HepG2 (cell line): ENCODE results near the gene SOST. TPM values are rescaled to one million over a fixed set of nuclear protein-coding genes. Genes with fewer than 3 reads are reported as not detected.

Source experiments
- KAT7 ChIP-seq: IDR thresholded peaks from 2 replicates; pipeline ENCODE4 v1.6.1; 2018; ENCODE audit warnings: borderline replicate concordance, missing compliant biosample characterization
- SNAPC2 ChIP-seq: sonication (generic); formaldehyde crosslinking; IDR thresholded peaks from 2 replicates; pipeline ENCODE4 v1.8.1; 2022; ENCODE audit warnings: mild to moderate bottlenecking, missing genetic modification reagents
- SSRP1 ChIP-seq: IDR thresholded peaks from 2 replicates; pipeline ENCODE4 v1.6.1; 2016; ENCODE audit warnings: control low read depth
- TBP ChIP-seq: sonication (generic); formaldehyde crosslinking; IDR thresholded peaks from 2 replicates; pipeline ENCODE4 v1.5.0; 2020; ENCODE audit warnings: missing genetic modification reagents
- TEAD3 ChIP-seq: optimal IDR thresholded peaks from 2 replicates; pipeline ENCODE3; 2016; ENCODE audit warnings: borderline replicate concordance
- YEATS2 ChIP-seq: sonication (generic); formaldehyde crosslinking; IDR thresholded peaks from 2 replicates; pipeline ENCODE4 v1.4.0; 2020; ENCODE audit warnings: missing genetic modification reagents, borderline replicate concordance
- ZBTB38 ChIP-seq: sonication (generic); formaldehyde crosslinking; IDR thresholded peaks from 2 replicates; pipeline ENCODE4 v1.5.1; 2020; ENCODE audit warnings: mild to moderate bottlenecking, missing genetic modification reagents
- ZFP36L1 ChIP-seq: sonication (generic); formaldehyde crosslinking; IDR thresholded peaks from 2 replicates; pipeline ENCODE4 v1.8.0; 2022; ENCODE audit warnings: mild to moderate bottlenecking, missing genetic modification reagents, moderate library complexity
- ZFX ChIP-seq: sonication (generic); formaldehyde crosslinking; IDR thresholded peaks from 2 replicates; pipeline ENCODE4 v1.4.0; 2020; ENCODE audit warnings: mild to moderate bottlenecking, low read depth, missing genetic modification reagents, moderate library complexity
- ZNF207 ChIP-seq: fragments of 450-650 bp; IDR thresholded peaks from 2 replicates; pipeline ENCODE4 v1.6.1; 2016; ENCODE audit warnings: antibody characterized with exemption, borderline replicate concordance
- ZNF446 ChIP-seq: sonication (generic); formaldehyde crosslinking; IDR thresholded peaks from 2 replicates; pipeline ENCODE4 v1.5.0; 2020; ENCODE audit warnings: mild to moderate bottlenecking, missing genetic modification reagents
- ZNF530 ChIP-seq: sonication (generic); formaldehyde crosslinking; IDR thresholded peaks from 2 replicates; pipeline ENCODE4 v1.5.0; 2020; ENCODE audit warnings: low read depth, mild to moderate bottlenecking, missing genetic modification reagents
- ZNF674 ChIP-seq: sonication (generic); formaldehyde crosslinking; IDR thresholded peaks from 2 replicates; pipeline ENCODE4 v1.5.0; 2020; ENCODE audit warnings: low read depth, mild to moderate bottlenecking, missing genetic modification reagents
- ZNF839 ChIP-seq: sonication (generic); formaldehyde crosslinking; IDR thresholded peaks from 2 replicates; pipeline ENCODE4 v1.4.0; 2020; ENCODE audit warnings: missing genetic modification reagents, mild to moderate bottlenecking, borderline replicate concordance
- polyA plus RNA-seq, 8 experiments: library from polyadenylated mRNA; depleted of rRNA in 3 of 8; stranded (reverse) in 7 of 8; unstranded in 1 of 8; fragments of >200 nt; fragmentation: Illumina TruSeq in 4 of 8; extraction: Trizol in 4 of 8; gene quantifications; 2 replicates each; pipeline versions ENCODE4 v1.2.1 to v1.2.3, GENCODE V29; 2011 to 2016; ENCODE audit warnings: low read depth in 4 of 8, missing spikeins in 1 of 8, mixed read lengths in 1 of 8; ENCODE audit not compliant: insufficient read depth in 1 of 8
- total RNA-seq, 5 experiments: library from RNA; depleted of rRNA; stranded (reverse); fragments of >200 nt; fragmentation: Illumina TruSeq; extraction: Trizol; gene quantifications; 2 replicates each; pipeline ENCODE4 v1.2.3, GENCODE V29; 2016; ENCODE audit warnings: low read depth in 1 of 5
- TF ChIP-seq, protein P1 (sequence below): sonication (generic); formaldehyde crosslinking; IDR thresholded peaks from 2 replicates; pipeline ENCODE4 v1.5.0; 2020; ENCODE audit warnings: missing genetic modification reagents
- TF ChIP-seq, protein P2 (sequence below): sonication (generic); formaldehyde crosslinking; IDR thresholded peaks from 2 replicates; pipeline ENCODE4 v1.8.1; 2023; ENCODE audit warnings: mild to moderate bottlenecking, missing genetic modification reagents
- TF ChIP-seq, protein P3 (sequence below): sonication (generic); formaldehyde crosslinking; IDR thresholded peaks from 2 replicates; pipeline ENCODE4 v1.4.0; 2020; ENCODE audit warnings: missing genetic modification reagents, borderline replicate concordance
- TF ChIP-seq, protein P4 (sequence below): sonication (generic); formaldehyde crosslinking; IDR thresholded peaks from 2 replicates; pipeline ENCODE4 v1.4.0; 2020; ENCODE audit warnings: missing genetic modification reagents
- TF ChIP-seq, protein P5 (sequence below): sonication (generic); formaldehyde crosslinking; IDR thresholded peaks from 2 replicates; pipeline ENCODE4 v1.4.0; 2020; ENCODE audit warnings: missing genetic modification reagents, borderline replicate concordance

The SOST gene
- total and polyA plus RNA-seq, 2 of the 13 experiments (the other 11 are each of a cell fraction or from before 2014, with no cell fraction given): not detected

DNA sequence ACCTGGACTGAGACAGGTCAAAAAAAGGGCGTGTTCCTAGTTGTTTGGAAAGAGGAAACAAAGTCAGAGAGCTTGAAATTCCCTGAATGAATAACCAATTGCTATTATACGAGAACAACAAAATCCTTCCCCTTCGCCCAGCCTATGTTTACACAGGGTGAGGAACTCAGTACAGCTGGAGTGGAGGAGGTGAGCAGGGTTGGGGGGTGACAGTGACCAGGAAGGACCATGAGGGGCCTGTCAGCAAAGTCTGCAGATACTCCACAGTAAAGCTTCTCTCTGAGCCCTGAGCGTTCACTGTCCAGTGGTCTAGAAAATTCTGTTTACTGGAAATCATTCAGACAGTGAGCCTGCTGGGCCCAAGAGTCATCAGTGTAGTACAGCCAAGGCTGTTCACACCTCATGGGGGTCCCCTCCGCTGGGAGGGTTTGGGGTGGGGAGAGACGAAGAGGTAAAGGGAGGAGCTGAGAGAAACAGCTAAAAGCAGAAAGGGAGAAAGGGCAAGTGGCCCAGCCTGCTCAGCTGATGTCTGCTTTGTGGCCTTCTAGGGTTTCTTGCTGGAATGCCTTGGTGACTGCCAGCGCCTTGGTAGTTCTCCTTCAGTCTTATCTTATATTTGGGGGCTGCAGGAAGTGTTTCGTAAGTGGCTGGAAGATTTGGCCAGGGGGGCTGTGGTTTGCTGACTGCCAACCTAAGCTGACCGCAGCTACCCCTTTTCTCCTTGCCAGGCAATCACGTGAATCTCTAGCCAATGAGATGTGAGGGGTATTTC is 14.5 kb upstream of the SOST start (continued):
- TF ChIP-seq, protein P1, sequence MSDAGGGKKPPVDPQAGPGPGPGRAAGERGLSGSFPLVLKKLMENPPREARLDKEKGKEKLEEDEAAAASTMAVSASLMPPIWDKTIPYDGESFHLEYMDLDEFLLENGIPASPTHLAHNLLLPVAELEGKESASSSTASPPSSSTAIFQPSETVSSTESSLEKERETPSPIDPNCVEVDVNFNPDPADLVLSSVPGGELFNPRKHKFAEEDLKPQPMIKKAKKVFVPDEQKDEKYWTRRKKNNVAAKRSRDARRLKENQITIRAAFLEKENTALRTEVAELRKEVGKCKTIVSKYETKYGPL (CRISPR knock-in tag): no peak
- no peak for TF ChIP-seq TBP (CRISPR knock-in tag)
- TF ChIP-seq, protein P2, sequence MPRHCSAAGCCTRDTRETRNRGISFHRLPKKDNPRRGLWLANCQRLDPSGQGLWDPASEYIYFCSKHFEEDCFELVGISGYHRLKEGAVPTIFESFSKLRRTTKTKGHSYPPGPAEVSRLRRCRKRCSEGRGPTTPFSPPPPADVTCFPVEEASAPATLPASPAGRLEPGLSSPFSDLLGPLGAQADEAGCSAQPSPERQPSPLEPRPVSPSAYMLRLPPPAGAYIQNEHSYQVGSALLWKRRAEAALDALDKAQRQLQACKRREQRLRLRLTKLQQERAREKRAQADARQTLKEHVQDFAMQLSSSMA (CRISPR knock-in tag): no peak
- no peak for TF ChIP-seq SSRP1
- TF ChIP-seq ZNF446: no peak
- TF ChIP-seq, protein P3, sequence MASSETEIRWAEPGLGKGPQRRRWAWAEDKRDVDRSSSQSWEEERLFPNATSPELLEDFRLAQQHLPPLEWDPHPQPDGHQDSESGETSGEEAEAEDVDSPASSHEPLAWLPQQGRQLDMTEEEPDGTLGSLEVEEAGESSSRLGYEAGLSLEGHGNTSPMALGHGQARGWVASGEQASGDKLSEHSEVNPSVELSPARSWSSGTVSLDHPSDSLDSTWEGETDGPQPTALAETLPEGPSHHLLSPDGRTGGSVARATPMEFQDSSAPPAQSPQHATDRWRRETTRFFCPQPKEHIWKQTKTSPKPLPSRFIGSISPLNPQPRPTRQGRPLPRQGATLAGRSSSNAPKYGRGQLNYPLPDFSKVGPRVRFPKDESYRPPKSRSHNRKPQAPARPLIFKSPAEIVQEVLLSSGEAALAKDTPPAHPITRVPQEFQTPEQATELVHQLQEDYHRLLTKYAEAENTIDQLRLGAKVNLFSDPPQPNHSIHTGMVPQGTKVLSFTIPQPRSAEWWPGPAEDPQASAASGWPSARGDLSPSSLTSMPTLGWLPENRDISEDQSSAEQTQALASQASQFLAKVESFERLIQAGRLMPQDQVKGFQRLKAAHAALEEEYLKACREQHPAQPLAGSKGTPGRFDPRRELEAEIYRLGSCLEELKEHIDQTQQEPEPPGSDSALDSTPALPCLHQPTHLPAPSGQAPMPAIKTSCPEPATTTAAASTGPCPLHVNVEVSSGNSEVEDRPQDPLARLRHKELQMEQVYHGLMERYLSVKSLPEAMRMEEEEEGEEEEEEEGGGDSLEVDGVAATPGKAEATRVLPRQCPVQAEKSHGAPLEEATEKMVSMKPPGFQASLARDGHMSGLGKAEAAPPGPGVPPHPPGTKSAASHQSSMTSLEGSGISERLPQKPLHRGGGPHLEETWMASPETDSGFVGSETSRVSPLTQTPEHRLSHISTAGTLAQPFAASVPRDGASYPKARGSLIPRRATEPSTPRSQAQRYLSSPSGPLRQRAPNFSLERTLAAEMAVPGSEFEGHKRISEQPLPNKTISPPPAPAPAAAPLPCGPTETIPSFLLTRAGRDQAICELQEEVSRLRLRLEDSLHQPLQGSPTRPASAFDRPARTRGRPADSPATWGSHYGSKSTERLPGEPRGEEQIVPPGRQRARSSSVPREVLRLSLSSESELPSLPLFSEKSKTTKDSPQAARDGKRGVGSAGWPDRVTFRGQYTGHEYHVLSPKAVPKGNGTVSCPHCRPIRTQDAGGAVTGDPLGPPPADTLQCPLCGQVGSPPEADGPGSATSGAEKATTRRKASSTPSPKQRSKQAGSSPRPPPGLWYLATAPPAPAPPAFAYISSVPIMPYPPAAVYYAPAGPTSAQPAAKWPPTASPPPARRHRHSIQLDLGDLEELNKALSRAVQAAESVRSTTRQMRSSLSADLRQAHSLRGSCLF (CRISPR knock-in tag): no peak
- TF ChIP-seq, protein P4, sequence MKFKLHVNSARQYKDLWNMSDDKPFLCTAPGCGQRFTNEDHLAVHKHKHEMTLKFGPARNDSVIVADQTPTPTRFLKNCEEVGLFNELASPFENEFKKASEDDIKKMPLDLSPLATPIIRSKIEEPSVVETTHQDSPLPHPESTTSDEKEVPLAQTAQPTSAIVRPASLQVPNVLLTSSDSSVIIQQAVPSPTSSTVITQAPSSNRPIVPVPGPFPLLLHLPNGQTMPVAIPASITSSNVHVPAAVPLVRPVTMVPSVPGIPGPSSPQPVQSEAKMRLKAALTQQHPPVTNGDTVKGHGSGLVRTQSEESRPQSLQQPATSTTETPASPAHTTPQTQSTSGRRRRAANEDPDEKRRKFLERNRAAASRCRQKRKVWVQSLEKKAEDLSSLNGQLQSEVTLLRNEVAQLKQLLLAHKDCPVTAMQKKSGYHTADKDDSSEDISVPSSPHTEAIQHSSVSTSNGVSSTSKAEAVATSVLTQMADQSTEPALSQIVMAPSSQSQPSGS (CRISPR knock-in tag): no peak
- TF ChIP-seq ZNF839 (CRISPR knock-in tag): no peak
- TF ChIP-seq KAT7 (CRISPR knock-in tag): no peak
- TF ChIP-seq SNAPC2: no peak
- TF ChIP-seq YEATS2 (CRISPR knock-in tag): no peak
- no peak for TF ChIP-seq ZFP36L1 (CRISPR knock-in tag)
- TF ChIP-seq TEAD3: no peak
- TF ChIP-seq ZFX: peak; percentile 23; the same call in 1 of the 2 replicates
- no peak for TF ChIP-seq ZNF207
- TF ChIP-seq, protein P5, sequence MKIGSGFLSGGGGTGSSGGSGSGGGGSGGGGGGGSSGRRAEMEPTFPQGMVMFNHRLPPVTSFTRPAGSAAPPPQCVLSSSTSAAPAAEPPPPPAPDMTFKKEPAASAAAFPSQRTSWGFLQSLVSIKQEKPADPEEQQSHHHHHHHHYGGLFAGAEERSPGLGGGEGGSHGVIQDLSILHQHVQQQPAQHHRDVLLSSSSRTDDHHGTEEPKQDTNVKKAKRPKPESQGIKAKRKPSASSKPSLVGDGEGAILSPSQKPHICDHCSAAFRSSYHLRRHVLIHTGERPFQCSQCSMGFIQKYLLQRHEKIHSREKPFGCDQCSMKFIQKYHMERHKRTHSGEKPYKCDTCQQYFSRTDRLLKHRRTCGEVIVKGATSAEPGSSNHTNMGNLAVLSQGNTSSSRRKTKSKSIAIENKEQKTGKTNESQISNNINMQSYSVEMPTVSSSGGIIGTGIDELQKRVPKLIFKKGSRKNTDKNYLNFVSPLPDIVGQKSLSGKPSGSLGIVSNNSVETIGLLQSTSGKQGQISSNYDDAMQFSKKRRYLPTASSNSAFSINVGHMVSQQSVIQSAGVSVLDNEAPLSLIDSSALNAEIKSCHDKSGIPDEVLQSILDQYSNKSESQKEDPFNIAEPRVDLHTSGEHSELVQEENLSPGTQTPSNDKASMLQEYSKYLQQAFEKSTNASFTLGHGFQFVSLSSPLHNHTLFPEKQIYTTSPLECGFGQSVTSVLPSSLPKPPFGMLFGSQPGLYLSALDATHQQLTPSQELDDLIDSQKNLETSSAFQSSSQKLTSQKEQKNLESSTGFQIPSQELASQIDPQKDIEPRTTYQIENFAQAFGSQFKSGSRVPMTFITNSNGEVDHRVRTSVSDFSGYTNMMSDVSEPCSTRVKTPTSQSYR (CRISPR knock-in tag): no peak
- no peak for TF ChIP-seq ZBTB38 (CRISPR knock-in tag)
- TF ChIP-seq ZNF530 (CRISPR knock-in tag): no peak
- no peak for TF ChIP-seq ZNF674 (CRISPR knock-in tag)
